SU-DHL-6 (cell line): ENCODE results near the gene GEMIN5.

Experiments used
- CTCF ChIP-seq: fragments of 200-600 bp; sonication (generic); IDR thresholded peaks from one replicate; pipeline ENCODE4 v1.5.1; 2017; ENCODE audit warnings: antibody characterized with exemption, mild to moderate bottlenecking, low read length, moderate library complexity; ENCODE audit not compliant: insufficient read depth, poor library complexity, severe bottlenecking
- EZH2phosphoT487 ChIP-seq: fragments of 200-600 bp; sonication (generic), shearing (Covaris generic); conservative IDR thresholded peaks from 2 replicates; pipeline ENCODE4 v1.6.1; 2018; ENCODE audit warnings: mild to moderate bottlenecking, antibody characterized with exemption, low read length, moderate library complexity, mixed read lengths

- TF ChIP-seq EZH2phosphoT487 = no peak
- TF ChIP-seq CTCF = no peak
Measured at GRCh38 chr5:154948313-154948712, 10.3 kb upstream of the GEMIN5 start.
